Stimulated activated CD4-positive, alpha-beta T cell treated with anti-CD3 and anti-CD28 coated beads, TNF-alpha, amount 100 ng/mL, for 4 hours (primary cell): ENCODE data around the gene QRFP.

Experiments
- DNase-seq, 3 experiments: peaks; one replicate each; pipeline ENCODE4 v3.0.0-alpha.2; 2020; ENCODE audit warnings: low read depth in 3 of 3

QRFP gene

GRCh38 chr9:130904070-130905044 is 7.7 kb upstream of the QRFP start:
- DNase-seq, result no peak

- no peak for DNase-seq
Observed at GRCh38 chr9:130903194-130904069, 6.8 kb upstream of the QRFP start.

GRCh38 chr9:130902204-130903185 is 5.9 kb upstream of the QRFP start:
- no peak for DNase-seq

- DNase-seq, result no peak
Observed at GRCh38 chr9:130901498-130902203, 5.0 kb upstream of the QRFP start.

- no peak for DNase-seq
Observed at GRCh38 chr9:130900701-130901497, 4.3 kb upstream of the QRFP start.

- no peak for DNase-seq
Observed at GRCh38 chr9:130899051-130899748, 2.6 kb upstream of the QRFP start.

GRCh38 chr9:130898552-130898852 is 1.9 kb upstream of the QRFP start:
- no peak for DNase-seq

- no peak for DNase-seq
Observed at GRCh38 chr9:130897848-130898551, 1.4 kb upstream of the QRFP start.

GRCh38 chr9:130897105-130897751 is 616 bp upstream of the QRFP start:
- no peak for DNase-seq

- DNase-seq, result no peak
Observed at GRCh38 chr9:130895481-130896232, 955 bp downstream of the QRFP start.

GRCh38 chr9:130895038-130895437 is 1.6 kb downstream of the QRFP start:
- no peak for DNase-seq

GRCh38 chr9:130894546-130894945 is 2.1 kb downstream of the QRFP start:
- no peak for DNase-seq

GRCh38 chr9:130893341-130894101 is 3.1 kb downstream of the QRFP start:
- no peak for DNase-seq

GRCh38 chr9:130892477-130893304 is 3.9 kb downstream of the QRFP start:
- DNase-seq, result no peak

- no peak for DNase-seq
Observed at GRCh38 chr9:130891688-130892476, 4.7 kb downstream of the QRFP start.
